Globus pallidus (tissue), 1 donor: ENCODE measurements around the gene WNK2.

Source experiments
- DNase-seq: peaks from one replicate; pipeline ENCODE4 v3.0.0-alpha.2; 2015; ENCODE audit warnings: low spot score

Gene WNK2

DNA sequence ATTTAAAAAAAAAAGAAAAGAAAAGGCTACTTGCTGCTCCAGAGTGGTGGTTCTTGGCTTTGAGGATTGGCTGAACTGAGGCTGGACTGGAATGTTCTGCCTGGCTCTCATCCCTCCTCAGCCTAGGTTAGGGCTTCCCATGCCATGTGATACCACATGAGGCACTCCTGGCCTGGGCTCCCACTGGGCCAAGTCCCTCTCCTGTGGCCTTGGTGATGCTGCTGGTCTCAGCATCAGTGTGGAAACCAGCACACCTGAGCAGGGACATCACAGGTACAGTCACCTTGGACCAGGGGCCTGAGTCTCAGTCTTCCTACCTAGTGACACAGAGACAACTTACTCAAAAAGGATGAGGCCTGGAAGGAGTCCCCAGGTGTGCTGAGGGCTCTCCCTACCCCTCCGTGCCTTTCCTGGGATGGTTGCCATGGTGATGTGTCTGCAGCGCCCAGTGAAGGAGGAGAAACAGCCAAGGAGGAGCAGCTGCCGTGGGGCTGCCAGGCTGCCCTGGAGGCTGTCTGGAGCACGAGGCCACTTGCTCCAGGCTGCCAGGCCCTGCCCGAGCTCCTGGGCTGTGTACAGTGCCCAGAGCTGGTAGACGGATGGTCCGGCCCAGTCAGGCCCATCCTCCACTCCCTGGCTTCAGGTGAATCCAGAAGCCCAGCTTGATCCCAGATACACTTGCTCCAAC is 71.0 kb downstream of the WNK2 start:
- peak; percentile 33 for DNase-seq

GRCh38 chr9:93255494-93255867 is 71.5 kb downstream of the WNK2 start:
- DNase-seq, result no peak

- DNase-seq, result no peak
Observed at GRCh38 chr9:93255994-93256877, 72.3 kb downstream of the WNK2 start.

GRCh38 chr9:93256878-93257807 is 73.2 kb downstream of the WNK2 start:
- DNase-seq, result no peak

DNA sequence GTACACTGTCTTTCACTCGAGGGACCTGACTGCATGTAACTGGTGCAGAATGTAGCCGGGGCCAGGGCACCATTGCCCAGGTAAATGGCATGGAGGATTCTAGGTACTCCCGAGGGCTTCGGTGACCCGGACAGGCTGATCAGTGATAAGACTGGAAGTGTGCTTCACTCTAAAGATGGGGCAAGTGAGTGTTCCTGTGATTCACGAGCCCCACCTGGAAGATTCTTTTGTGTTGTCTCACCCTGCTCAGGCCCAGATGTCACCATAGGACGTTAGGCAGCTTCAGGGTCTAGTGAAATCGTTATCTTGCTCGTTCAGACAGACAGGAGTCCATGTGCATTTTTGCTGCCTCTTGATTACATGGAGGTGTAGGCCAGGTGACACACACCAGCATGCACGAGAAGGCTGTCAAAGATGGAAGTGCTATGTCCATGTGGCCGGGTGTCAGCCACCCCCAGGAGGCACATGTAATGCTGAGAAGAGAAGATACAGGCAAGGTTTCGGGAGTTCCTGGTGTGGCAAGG is 73.9 kb downstream of the WNK2 start:
- no peak for DNase-seq

GRCh38 chr9:93258419-93258817 is 74.5 kb downstream of the WNK2 start:
- no peak for DNase-seq

DNA sequence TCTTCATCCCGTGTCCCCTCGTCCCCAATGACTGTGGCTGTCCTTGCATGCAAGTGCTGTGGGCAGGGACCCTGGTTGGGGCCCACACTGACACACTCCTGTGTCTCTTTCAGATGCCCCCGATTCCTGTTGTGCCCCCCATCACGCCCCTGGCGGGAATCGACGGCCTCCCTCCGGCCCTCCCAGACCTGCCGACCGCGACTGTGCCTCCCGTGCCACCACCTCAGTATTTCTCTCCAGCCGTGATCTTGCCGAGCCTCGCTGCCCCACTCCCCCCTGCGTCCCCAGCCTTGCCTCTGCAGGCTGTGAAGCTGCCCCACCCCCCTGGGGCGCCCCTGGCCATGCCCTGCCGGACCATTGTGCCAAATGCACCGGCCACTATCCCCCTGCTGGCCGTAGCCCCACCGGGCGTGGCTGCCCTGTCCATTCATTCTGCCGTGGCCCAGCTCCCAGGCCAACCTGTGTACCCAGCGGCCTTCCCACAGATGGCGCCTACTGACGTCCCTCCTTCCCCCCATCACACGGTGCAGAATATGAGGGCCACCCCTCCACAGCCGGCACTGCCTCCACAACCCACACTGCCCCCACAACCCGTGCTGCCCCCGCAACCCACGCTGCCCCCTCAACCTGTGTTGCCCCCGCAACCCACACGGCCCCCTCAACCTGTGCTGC is 75.0 kb downstream of the WNK2 start:
- DNase-seq, result no peak

DNA sequence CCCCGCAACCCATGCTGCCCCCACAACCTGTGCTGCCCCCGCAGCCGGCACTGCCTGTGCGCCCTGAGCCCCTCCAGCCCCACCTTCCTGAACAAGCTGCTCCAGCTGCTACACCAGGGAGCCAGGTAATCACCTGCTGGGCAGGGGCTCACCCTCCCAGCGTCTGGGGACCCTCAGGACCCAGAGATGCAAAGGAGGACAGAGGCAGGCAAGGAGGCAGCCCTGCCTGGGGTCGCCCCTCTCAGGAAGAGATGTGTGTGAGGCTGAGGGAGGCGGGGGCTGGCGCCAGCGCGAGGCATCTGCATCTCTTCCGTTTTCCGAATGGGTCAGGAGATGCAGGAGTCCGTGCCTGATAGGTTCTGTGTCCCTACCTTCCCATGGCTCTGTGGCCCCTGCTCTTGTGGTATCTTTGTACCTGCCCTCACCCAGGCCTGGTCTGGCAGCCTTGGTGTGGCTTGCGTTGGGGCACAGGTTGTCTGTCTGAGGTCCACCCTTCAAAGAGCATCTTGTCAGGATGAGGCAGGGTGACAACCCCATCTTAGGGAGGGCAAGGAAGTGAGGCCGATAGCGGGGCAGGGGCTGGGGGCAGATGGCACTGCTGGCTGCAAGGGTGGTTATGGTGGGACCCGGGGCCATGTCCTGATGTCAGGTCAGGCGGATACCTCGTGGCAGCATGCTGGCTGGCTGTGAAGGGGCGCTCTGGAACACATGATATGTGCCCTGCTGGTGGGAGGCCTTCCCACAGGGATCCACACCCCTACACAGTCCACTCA is 75.7 kb downstream of the WNK2 start:
- no peak for DNase-seq

GRCh38 chr9:93260263-93261066 is 76.5 kb downstream of the WNK2 start:
- DNase-seq, result no peak

DNA sequence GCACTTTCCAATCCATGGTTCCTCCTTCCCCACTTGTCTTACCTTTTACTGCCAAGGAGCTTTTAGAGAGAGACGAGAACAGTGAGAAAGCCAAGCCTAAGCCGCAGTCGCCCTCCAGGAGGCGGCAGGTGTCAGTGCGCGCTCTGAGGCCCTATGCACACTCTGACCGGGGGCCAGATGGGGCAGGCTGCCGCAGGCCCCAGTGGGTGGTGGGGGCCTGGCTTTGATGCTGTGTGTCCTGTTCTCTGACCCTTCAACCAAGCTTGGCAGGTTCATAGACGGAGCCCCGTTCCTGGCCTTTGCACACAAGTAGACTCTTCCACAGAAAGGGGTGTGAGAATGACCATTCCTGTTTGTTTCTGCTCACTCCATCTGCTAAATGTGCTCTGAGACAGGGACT is 77.3 kb downstream of the WNK2 start:
- no peak for DNase-seq

DNA sequence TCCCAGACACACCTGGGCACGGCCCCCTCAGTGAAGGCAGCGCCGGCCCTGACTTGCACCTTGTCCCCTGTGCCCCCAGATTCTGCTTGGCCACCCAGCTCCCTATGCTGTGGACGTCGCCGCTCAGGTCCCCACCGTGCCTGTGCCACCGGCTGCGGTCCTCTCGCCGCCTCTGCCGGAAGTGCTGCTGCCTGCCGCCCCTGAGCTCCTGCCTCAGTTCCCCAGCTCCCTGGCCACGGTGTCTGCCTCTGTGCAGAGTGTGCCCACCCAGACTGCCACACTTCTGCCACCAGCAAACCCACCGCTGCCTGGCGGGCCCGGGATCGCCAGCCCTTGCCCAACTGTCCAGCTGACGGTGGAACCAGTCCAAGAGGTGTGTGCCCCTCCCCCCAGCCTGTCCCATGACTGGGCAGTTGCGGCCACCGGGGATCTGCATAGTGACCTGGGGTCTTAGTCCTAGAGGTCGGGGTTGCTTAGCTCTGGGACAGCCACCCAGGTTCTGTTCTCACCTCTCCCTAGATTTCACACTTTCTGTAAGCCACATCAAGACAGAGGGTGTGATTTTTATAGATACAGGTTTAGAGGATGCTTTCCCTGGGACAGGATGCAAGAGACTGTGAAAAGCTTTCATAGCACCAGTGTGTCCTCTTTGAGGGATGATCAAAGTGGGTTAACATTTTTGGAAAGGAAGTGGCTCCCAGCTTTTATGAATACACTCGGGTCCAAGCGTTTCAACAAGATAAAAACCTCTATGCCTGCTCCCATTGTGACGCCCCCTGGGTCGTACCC is 78.0 kb downstream of the WNK2 start:
- no peak for DNase-seq

- no peak for DNase-seq
Observed at GRCh38 chr9:93262537-93263310, 78.8 kb downstream of the WNK2 start.

GRCh38 chr9:93263334-93264229 is 79.6 kb downstream of the WNK2 start:
- DNase-seq, result no peak

- no peak for DNase-seq
Observed at GRCh38 chr9:93264338-93265125, 80.6 kb downstream of the WNK2 start.

- DNase-seq, result no peak
Observed at GRCh38 chr9:93265301-93265971, 81.5 kb downstream of the WNK2 start.

GRCh38 chr9:93265972-93266371 is 82.0 kb downstream of the WNK2 start:
- no peak for DNase-seq
